ENCODE data around the gene TEP1. TPM values are rescaled to one million over a fixed set of nuclear protein-coding genes. Genes with fewer than 3 reads are reported as not detected.

TEP1 gene
- total and polyA plus RNA-seq, 12 donors = 5.6 to 17.8 (median 8.6) TPM

GRCh38 chr14:20380681-20381080, 32.6 kb downstream of the TEP1 start:
- WGBS, 2 donors = 95 to 97% methylated on average over 6 of the region's 6 CpGs
- intact Hi-C loops (cut with DNase I) = no loop called here
- TF ChIP-seq CTCF (IDR thresholded peaks at IDR 0.05) = no peak
- H3K9me3 ChIP-seq = no peaks in the 10 kb centered on the region
- no peaks in the 10 kb centered on the region for H3K4me1 ChIP-seq
- H3K36me3 ChIP-seq = peaks cover 5 to 100% (median 94%) of the 10 kb centered on the region in 9 donors
- H3K27me3 ChIP-seq = no peaks in the 10 kb centered on the region
- DNase-seq (no peak), ATAC-seq (no peak)
- H3K4me3 ChIP-seq = no peak overlapping the region
- no peak overlapping the region for H3K27ac ChIP-seq

GRCh38 chr14:20379743-20380142, 33.6 kb downstream of the TEP1 start:
- DNase-seq (no peak), ATAC-seq (no peak)
- H3K27ac ChIP-seq = no peak overlapping the region
- no peak for TF ChIP-seq CTCF (IDR thresholded peaks at IDR 0.05)
- intact Hi-C loops (cut with DNase I) = no loop called here
- peaks cover 5 to 100% (median 94%) of the 10 kb centered on the region in 9 donors for H3K36me3 ChIP-seq
- 78 to 86% methylated on average over 1 of the region's 1 CpG for WGBS, 2 donors
- no peak overlapping the region for H3K4me3 ChIP-seq
- H3K9me3 ChIP-seq = no peaks in the 10 kb centered on the region
- H3K27me3 ChIP-seq = no peaks in the 10 kb centered on the region
- H3K4me1 ChIP-seq = no peaks in the 10 kb centered on the region

- ATAC-seq = no peak
- no peak for DNase-seq
- TF ChIP-seq CTCF (IDR thresholded peaks at IDR 0.05) = no peak
- WGBS, 2 donors = 97% methylated on average over 2 of the region's 2 CpGs
- H3K36me3 ChIP-seq = peaks cover 8 to 100% (median 94%) of the 10 kb centered on the region in 9 donors
- no peaks in the 10 kb centered on the region for H3K4me1 ChIP-seq
- H3K27me3 ChIP-seq = no peaks in the 10 kb centered on the region
- H3K9me3 ChIP-seq = no peaks in the 10 kb centered on the region
- H3K27ac ChIP-seq = no peak overlapping the region
- H3K4me3 ChIP-seq = no peak overlapping the region
- intact Hi-C loops (cut with DNase I) = no loop called here
Measured at GRCh38 chr14:20377171-20377570, 36.1 kb downstream of the TEP1 start.

GRCh38 chr14:20376071-20376588, 37.2 kb downstream of the TEP1 start:
- H3K9me3 ChIP-seq = no peaks in the 10 kb centered on the region
- ATAC-seq (no peak), DNase-seq (no peak)
- H3K27ac ChIP-seq = no peak overlapping the region
- peaks cover 8 to 100% (median 92%) of the 10 kb centered on the region in 9 donors for H3K36me3 ChIP-seq
- no peak for TF ChIP-seq CTCF (IDR thresholded peaks at IDR 0.05)
- H3K27me3 ChIP-seq = no peaks in the 10 kb centered on the region
- H3K4me3 ChIP-seq = no peak overlapping the region
- no peaks in the 10 kb centered on the region for H3K4me1 ChIP-seq
- 94 to 95% methylated on average over 12 of the region's 12 CpGs for WGBS, 2 donors
- intact Hi-C loops (cut with DNase I) = no loop called here

Data from heart right ventricle (tissue), 16 donors.